SKM-1 (cell line): ENCODE results near the gene SLC1A5.
"Not testable (repeated sequence)": the region's sequence is repeated elsewhere in the genome, so short reads cannot be mapped to it uniquely, and the experiment has no call there.

Experiments
- DNase-seq: peaks from one replicate; lab custom pipeline; 2025; ENCODE audit not compliant: unreplicated experiment; lab: John Stamatoyannopoulos, UW

Gene SLC1A5

GRCh38 chr19:46772170-46773017 lies 16.0 kb downstream of the SLC1A5 start:
- no peak for DNase-seq

GRCh38 chr19:46768746-46769145 lies 19.6 kb downstream of the SLC1A5 start:
- DNase-seq, result not testable (repeated sequence)

GRCh38 chr19:46766569-46767317 lies 21.7 kb downstream of the SLC1A5 start:
- peak; percentile 9 for DNase-seq

- no peak for DNase-seq
These were observed 23.5 kb downstream of the SLC1A5 start for GRCh38 chr19:46764817-46765291.

GRCh38 chr19:46762245-46762890 lies 26.0 kb downstream of the SLC1A5 start:
- no peak for DNase-seq

- no peak for DNase-seq
These were observed 27.0 kb downstream of the SLC1A5 start for GRCh38 chr19:46761418-46761831.

- not testable (repeated sequence) for DNase-seq
These were observed 27.5 kb downstream of the SLC1A5 start for GRCh38 chr19:46760897-46761296.

GRCh38 chr19:46760363-46760762 lies 28.0 kb downstream of the SLC1A5 start:
- DNase-seq, result no peak

- DNase-seq, result no peak
These were observed 28.5 kb downstream of the SLC1A5 start for GRCh38 chr19:46759817-46760333.

- DNase-seq, result no peak
These were observed 29.2 kb downstream of the SLC1A5 start for GRCh38 chr19:46759206-46759605.

- no peak for DNase-seq
These were observed 31.9 kb downstream of the SLC1A5 start for GRCh38 chr19:46756544-46756888.

- DNase-seq, result no peak
These were observed 32.4 kb downstream of the SLC1A5 start for GRCh38 chr19:46755853-46756543.

- no peak for DNase-seq
These were observed 33.1 kb downstream of the SLC1A5 start for GRCh38 chr19:46755077-46755852.

- no peak for DNase-seq
These were observed 34.8 kb downstream of the SLC1A5 start for GRCh38 chr19:46753420-46754155.

GRCh38 chr19:46748325-46749109 lies 39.9 kb downstream of the SLC1A5 start:
- no peak for DNase-seq

- no peak for DNase-seq
These were observed 41.9 kb downstream of the SLC1A5 start, which contains the start of gene STRN4 for GRCh38 chr19:46746281-46747057. Gene STRN4 (minus strand): TSS chr19:46746450. CDS start chr19:46746430, 20 bp downstream.

- DNase-seq, result no peak
These were observed 42.7 kb downstream of the SLC1A5 start, which contains the start of gene FKRP for GRCh38 chr19:46745521-46746280. Gene FKRP (plus strand): TSS chr19:46746057. CDS start chr19:46755451, 9,394 bp downstream.
